GM12891 (cell line): ENCODE measurements around the gene PRRC2C.

Experiments
- PAX5 ChIP-seq: IDR thresholded peaks from 2 replicates; pipeline ENCODE4 v1.6.1; 2011; ENCODE audit warnings: low read length, moderate library complexity, mild to moderate bottlenecking; ENCODE audit not compliant: insufficient read depth, severe bottlenecking
- POLR2A ChIP-seq: IDR thresholded peaks from 2 replicates; pipeline ENCODE4 v1.6.1; 2011; ENCODE audit warnings: low read depth, low read length, control low read depth
- POLR2AphosphoS5 ChIP-seq: IDR thresholded peaks from 2 replicates; pipeline ENCODE4 v1.6.1; 2011; ENCODE audit warnings: low read depth, low read length, control low read depth
- POU2F2 ChIP-seq: IDR thresholded peaks from 2 replicates; pipeline ENCODE4 v1.6.1; 2011; ENCODE audit warnings: low read depth, mild to moderate bottlenecking, control low read depth, low read length, moderate library complexity
- SPI1 ChIP-seq: IDR thresholded peaks from 2 replicates; pipeline ENCODE4 v1.6.1; 2011; ENCODE audit warnings: low read depth, low read length, control low read depth
- TAF1 ChIP-seq: IDR thresholded peaks from 2 replicates; pipeline ENCODE4 v1.6.1; 2011; ENCODE audit warnings: low read depth, low read length, control low read depth

GRCh38 chr1:171616586-171616985 lies 131.3 kb downstream of the PRRC2C start:
- TF ChIP-seq POLR2AphosphoS5 (no peak), POLR2A (no peak), SPI1 (no peak), TAF1 (no peak), PAX5 (no peak), POU2F2 (no peak)
